Body of pancreas (tissue), 4 donors: Measurements from ENCODE around the gene SBF2.

ENCODE experiments used
- CTCF ChIP-seq, 7 experiments: fragments of 450-650 bp in 4 of 7; fragments of 200-600 bp in 3 of 7; sonication (generic) in 3 of 7; IDR thresholded peaks; one replicate each; pipeline ENCODE4 v1.5.1; 2016 to 2019; ENCODE audit warnings: antibody characterized with exemption in 7 of 7
- POLR2A ChIP-seq, 3 donors: fragments of 450-650 bp; IDR thresholded peaks; one replicate each; pipeline ENCODE4 v1.6.1; 2016; ENCODE audit warnings: antibody characterized with exemption in 3 of 3, mild to moderate bottlenecking in 2 of 3

GRCh38 chr11:10273738-10274137 lies 20.3 kb downstream of the SBF2 start:
- TF ChIP-seq CTCF (IDR thresholded peaks at IDR 0.05): no peak
- TF ChIP-seq POLR2A (IDR thresholded peaks at IDR 0.05): no peak
